Activated CD8-positive, alpha-beta T cell treated with anti-CD3 and anti-CD28 coated beads for 36 hours (primary cell): ENCODE data around the gene WIPI1. TPM values are rescaled to one million over a fixed set of nuclear protein-coding genes. Genes with fewer than 3 reads are reported as not detected.
"Not testable (repeated sequence)": the region's sequence is repeated elsewhere in the genome, so short reads cannot be mapped to it uniquely, and the experiment has no call there.

Experiments
- ATAC-seq: fragments of 200-7000 bp; cut with Tn5 transposase; one replicate; pipeline ENCODE4 v1.10.0; 2021; ENCODE audit warnings: mild to moderate bottlenecking, moderate library complexity
- CTCF ChIA-PET: fragments of 350-600 bp; sonication (Branson Sonifier 250); formaldehyde crosslinking; loops from one replicate; lab custom pipeline; 2021; ENCODE audit warnings: antibody characterized with exemption; lab: Charles Lee
- POLR2A ChIA-PET: fragments of 350-600 bp; sonication (Branson Sonifier 250); formaldehyde crosslinking; loops from one replicate; lab custom pipeline; 2021; ENCODE audit warnings: antibody characterized with exemption; lab: Charles Lee
- DNase-seq: peaks from one replicate; pipeline ENCODE4 v3.0.0-alpha.2; 2020
- H3K27ac Mint-ChIP-seq: one replicate; pipeline ENCODE4 v1.8.0; 2021; ENCODE audit warnings: mild to moderate bottlenecking, mixed read lengths
- H3K27me3 Mint-ChIP-seq: one replicate; pipeline ENCODE4 v1.8.0; 2021; ENCODE audit warnings: mixed read lengths
- H3K36me3 Mint-ChIP-seq: one replicate; pipeline ENCODE4 v1.8.0; 2021; ENCODE audit warnings: low read depth, mixed read lengths
- H3K4me1 Mint-ChIP-seq: one replicate; pipeline ENCODE4 v1.8.0; 2021; ENCODE audit warnings: low read depth, mixed read lengths
- H3K4me3 Mint-ChIP-seq: one replicate; pipeline ENCODE4 v1.8.0; 2021; ENCODE audit warnings: mild to moderate bottlenecking, moderate library complexity, mixed read lengths
- H3K9me3 Mint-ChIP-seq: one replicate; pipeline ENCODE4 v1.8.0; 2021; ENCODE audit warnings: mixed read lengths
- intact Hi-C: fragments of 100-400 bp; cut with micrococcal nuclease; formaldehyde crosslinking; loops from one replicate; pipeline ENCODE4 v1.10.0; 2022
- total RNA-seq, 2 experiments: library from RNA; stranded (reverse); gene quantifications; one replicate each; pipeline ENCODE4 v1.2.3, GENCODE V29; 2021
- TF ChIP-seq, protein P1 (sequence below): fragments of 200-600 bp; IDR thresholded peaks from one replicate; pipeline ENCODE4 v1.8.0; 2022; ENCODE audit warnings: antibody characterized with exemption, mild to moderate bottlenecking

WIPI1 gene
- total RNA-seq, 2 experiments from 2014 or later = 11.3 to 13.1 TPM

DNA sequence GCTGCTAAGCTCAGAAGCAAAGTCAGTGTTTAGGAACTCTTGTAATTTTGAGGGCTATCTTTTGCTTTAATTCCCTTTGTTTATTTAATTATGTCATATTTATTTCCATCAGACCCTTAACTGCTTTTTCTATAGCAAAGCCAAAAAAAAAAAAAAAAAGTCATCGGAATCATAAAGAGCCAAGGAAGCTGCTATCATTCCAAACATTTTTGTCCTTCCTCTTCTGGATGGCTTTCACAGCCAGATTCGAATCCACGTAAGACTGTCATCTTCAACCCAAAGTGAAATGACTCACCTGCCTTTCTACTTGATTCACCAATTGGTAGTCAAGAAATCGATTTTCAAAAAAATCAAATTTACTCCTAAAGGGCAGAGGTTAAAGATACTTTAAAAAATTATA lies 38.4 kb downstream of the WIPI1 start:
- Mint-ChIP-seq H3K27ac (no peak overlapping the region), H3K27me3 (no peaks in the 10 kb centered on the region), H3K4me1 (peaks cover 24% of the 10 kb centered on the region), H3K9me3 (peaks cover 2% of the 10 kb centered on the region), H3K36me3 (peaks cover 7% of the 10 kb centered on the region), H3K4me3 (no peak overlapping the region)
- ATAC-seq = no peak
- ChIA-PET POLR2A (interaction anchor here (1.5 to 1.7 kb wide), 2 partner anchors 11 to 123 kb away, joined by 4 read pairs; no protein-coding TSS in a partner anchor), CTCF (interaction anchor here (0.7 to 5.8 kb wide), 3 partner anchors 13 to 158 kb away, joined by 3 to 32 read pairs (median 29); no protein-coding TSS in a partner anchor)
- TF ChIP-seq, protein P1, sequence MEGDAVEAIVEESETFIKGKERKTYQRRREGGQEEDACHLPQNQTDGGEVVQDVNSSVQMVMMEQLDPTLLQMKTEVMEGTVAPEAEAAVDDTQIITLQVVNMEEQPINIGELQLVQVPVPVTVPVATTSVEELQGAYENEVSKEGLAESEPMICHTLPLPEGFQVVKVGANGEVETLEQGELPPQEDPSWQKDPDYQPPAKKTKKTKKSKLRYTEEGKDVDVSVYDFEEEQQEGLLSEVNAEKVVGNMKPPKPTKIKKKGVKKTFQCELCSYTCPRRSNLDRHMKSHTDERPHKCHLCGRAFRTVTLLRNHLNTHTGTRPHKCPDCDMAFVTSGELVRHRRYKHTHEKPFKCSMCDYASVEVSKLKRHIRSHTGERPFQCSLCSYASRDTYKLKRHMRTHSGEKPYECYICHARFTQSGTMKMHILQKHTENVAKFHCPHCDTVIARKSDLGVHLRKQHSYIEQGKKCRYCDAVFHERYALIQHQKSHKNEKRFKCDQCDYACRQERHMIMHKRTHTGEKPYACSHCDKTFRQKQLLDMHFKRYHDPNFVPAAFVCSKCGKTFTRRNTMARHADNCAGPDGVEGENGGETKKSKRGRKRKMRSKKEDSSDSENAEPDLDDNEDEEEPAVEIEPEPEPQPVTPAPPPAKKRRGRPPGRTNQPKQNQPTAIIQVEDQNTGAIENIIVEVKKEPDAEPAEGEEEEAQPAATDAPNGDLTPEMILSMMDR = no peak
- no peak for DNase-seq
- intact Hi-C loops = no loop called here

DNA sequence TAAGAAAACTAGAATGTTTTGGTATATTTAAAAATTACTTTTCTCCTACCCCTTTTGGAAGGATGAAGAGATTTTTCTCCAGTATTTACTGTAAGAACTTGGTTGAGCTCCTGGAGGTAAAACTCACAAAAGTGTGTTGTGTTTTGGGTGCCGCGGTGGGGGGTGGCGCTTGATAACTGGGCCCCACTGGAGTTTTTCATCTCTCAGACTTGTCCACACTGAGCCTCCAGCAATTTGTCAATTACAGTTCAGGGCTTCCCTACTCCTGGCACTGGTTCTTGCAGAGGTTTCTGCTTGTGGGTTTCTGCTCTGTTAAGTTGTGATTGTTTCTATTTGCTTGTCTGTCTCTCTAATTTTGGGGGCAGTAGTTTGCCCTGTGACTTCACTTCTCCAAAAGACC lies 40.0 kb downstream of the WIPI1 start:
- TF ChIP-seq, protein P1 = no peak
- ChIA-PET POLR2A (interaction anchor here (1.1 to 1.7 kb wide), 3 partner anchors 13 to 133 kb away, joined by 4 read pairs; no protein-coding TSS in a partner anchor), CTCF (interaction anchor here (1.3 to 5.8 kb wide), 4 partner anchors 15 to 43 kb away, joined by 4 to 32 read pairs (median 20); no protein-coding TSS in a partner anchor)
- Mint-ChIP-seq H3K27me3 (no peaks in the 10 kb centered on the region), H3K36me3 (peaks cover 8% of the 10 kb centered on the region), H3K27ac (no peak overlapping the region), H3K9me3 (peaks cover 2% of the 10 kb centered on the region), H3K4me1 (peaks cover 24% of the 10 kb centered on the region), H3K4me3 (no peak overlapping the region)
- DNase-seq (no peak), ATAC-seq (no peak)
- intact Hi-C loops = no loop called here

DNA sequence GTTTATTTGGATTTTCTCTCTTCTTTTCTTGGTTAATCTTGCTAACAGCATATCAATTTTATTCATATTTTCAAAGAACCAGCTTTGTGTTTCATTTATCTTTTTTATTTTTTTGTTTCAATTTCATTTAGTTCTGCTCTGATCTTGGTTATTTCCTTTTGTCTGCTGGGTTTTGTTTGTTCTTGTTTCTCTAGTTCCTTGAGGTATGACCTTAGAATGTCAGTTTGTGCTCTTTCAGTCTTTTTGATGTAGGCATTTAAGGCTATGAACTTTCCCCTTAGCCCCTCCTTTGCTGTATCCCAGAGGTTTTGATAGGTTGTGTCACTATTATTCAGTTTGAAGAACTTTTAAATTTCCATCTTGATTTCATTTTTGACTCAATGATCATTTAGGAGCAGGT lies 42.4 kb downstream of the WIPI1 start:
- H3K4me1 Mint-ChIP-seq = peaks cover 24% of the 10 kb centered on the region
- H3K27ac Mint-ChIP-seq = peak overlapping the region; percentile 88
- ATAC-seq, DNase-seq, H3K36me3 Mint-ChIP-seq, H3K9me3 Mint-ChIP-seq, H3K27me3 Mint-ChIP-seq, intact Hi-C loops: not testable (repeated sequence)
- peak overlapping the region; percentile 87 for H3K4me3 Mint-ChIP-seq
- POLR2A ChIA-PET = interaction anchor here (1.0 to 2.9 kb wide), 2 partner anchors 15 to 123 kb away, joined by 3 to 9 read pairs; partner anchors contain the start of gene ARSG
- CTCF ChIA-PET = interaction anchor here (1.1 to 5.8 kb wide), 3 partner anchors 16 to 21 kb away, joined by 3 to 32 read pairs (median 5); no protein-coding TSS in a partner anchor

DNA sequence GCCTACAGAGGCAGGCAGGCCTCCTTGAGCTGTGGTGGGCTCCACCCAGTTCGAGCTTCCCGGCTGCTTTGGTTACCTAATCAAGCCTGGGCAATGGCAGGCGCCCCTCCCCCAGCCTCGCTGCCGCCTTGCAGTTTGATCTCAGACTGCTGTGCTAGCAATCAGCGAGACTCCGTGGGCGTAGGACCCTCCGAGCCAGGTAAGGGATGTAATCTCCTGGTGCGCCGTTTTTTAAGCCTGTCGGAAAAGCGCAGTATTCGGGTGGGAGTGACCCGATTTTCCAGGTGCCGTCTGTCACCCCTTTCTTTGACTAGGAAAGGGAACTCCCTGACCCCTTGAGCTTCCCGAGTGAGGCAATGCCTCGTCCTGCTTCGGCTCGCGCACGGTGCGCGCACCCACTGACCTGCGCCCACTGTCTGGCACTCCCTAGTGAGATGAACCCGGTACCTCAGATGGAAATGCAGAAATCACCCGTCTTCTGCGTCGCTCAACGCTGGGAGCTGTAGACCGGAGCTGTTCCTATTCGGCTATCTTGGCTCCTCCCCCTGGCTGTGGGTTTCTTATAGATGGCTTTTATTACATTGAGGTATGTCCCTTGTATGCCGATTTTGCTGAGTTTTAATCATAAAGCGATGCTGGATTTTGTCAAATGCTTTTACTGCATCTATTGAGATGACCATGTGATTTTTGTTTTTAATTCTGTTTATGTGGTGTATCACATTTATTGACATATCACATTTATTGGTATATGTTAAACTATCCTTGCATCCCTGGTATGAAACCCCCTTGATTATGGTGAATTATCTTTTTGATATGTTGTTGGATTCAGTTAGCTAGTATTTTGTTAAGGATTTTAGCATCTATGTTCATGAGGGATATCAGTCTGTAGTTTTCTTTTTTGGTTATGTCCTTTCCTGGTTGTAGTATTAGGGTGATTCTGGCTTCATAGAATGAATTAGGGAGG lies 43.4 kb downstream of the WIPI1 start:
- H3K27me3 Mint-ChIP-seq, intact Hi-C loops, H3K9me3 Mint-ChIP-seq, H3K36me3 Mint-ChIP-seq: not testable (repeated sequence)
- H3K27ac Mint-ChIP-seq = peak overlapping the region; percentile 88
- peak; percentile 91 for ATAC-seq
- DNase-seq = peak; percentile 88
- H3K4me3 Mint-ChIP-seq = peak overlapping the region; percentile 87
- H3K4me1 Mint-ChIP-seq = peaks cover 24% of the 10 kb centered on the region
- ChIA-PET POLR2A (interaction anchor here (1.0 to 2.9 kb wide), 2 partner anchors 14 to 122 kb away, joined by 3 to 9 read pairs; partner anchors contain the start of gene ARSG), CTCF (interaction anchor here (1.1 to 1.7 kb wide), 3 partner anchors 15 to 127 kb away, joined by 3 to 5 read pairs (median 3); no protein-coding TSS in a partner anchor)

DNA sequence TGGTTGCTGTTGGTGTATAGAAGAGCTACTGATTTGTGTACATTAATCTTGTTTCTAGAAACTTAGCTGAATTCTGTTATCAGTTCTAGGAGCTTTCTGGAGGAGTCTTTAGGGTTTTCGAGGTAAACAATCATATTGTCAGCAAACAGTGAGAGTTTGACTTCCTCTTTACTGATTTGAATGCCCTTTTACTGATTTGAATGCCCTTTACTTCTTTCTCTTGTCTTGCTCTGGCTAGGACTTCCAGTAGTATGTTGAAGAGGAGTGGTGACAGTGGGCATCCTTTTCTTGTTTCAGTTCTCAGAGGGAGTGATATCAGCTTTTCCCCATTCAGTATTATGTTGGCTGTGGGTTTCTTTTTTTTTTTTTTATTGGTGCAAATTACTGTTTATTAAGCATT lies 49.6 kb downstream of the WIPI1 start:
- DNase-seq, H3K4me1 Mint-ChIP-seq, H3K27ac Mint-ChIP-seq, H3K27me3 Mint-ChIP-seq, ATAC-seq, H3K4me3 Mint-ChIP-seq: not testable (repeated sequence)
- Mint-ChIP-seq H3K36me3 (peaks cover 28% of the 10 kb centered on the region), H3K9me3 (peaks cover 31% of the 10 kb centered on the region)
- CTCF ChIA-PET = interaction anchor here (0.7 kb wide), 1 partner anchor 9 kb away, joined by 3 read pairs; no protein-coding TSS in a partner anchor
- intact Hi-C loops = loop anchor here (10.0 kb wide), 1 partner anchor 53 kb away; no protein-coding TSS in a partner anchor
- POLR2A ChIA-PET = interaction anchor here (1.0 kb wide), 1 partner anchor 47 kb away, joined by 3 read pairs; no protein-coding TSS in a partner anchor

DNA sequence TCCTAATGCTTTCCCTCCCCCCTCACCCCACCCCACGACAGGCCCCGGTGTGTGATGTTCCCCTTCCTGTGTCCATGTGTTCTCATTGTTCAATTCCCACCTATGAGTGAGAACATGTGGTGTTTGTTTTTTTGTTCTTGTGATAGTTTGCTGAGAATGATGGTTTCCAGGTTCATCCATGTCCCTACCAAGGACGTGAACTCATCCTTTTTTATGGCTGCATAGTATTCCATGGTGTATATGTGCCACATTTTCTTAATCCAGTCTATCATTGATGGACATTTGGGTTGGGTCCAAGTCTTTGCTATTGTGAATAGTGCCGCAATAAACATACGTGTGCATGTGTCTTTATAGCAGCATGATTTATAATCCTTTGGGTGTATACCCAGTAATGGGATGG lies 53.5 kb downstream of the WIPI1 start:
- DNase-seq, H3K27ac Mint-ChIP-seq, POLR2A ChIA-PET, H3K4me3 Mint-ChIP-seq, ATAC-seq, CTCF ChIA-PET, H3K27me3 Mint-ChIP-seq: not testable (repeated sequence)
- intact Hi-C loops = loop anchor here (5.0 to 10.0 kb wide), 2 partner anchors 49 to 142 kb away; no protein-coding TSS in a partner anchor
- peaks cover 26% of the 10 kb centered on the region for H3K9me3 Mint-ChIP-seq
- peaks cover 18% of the 10 kb centered on the region for H3K4me1 Mint-ChIP-seq
- H3K36me3 Mint-ChIP-seq = peaks cover 28% of the 10 kb centered on the region
